NCI-H1417 treated with DMSO at 0.1 percent for 48 hours (cell line): ENCODE measurements around the gene ABCC10.

ENCODE experiments used
- DNase-seq: peaks from one replicate; lab custom pipeline; 2025; lab: John Stamatoyannopoulos, UW

ABCC10 gene

DNA sequence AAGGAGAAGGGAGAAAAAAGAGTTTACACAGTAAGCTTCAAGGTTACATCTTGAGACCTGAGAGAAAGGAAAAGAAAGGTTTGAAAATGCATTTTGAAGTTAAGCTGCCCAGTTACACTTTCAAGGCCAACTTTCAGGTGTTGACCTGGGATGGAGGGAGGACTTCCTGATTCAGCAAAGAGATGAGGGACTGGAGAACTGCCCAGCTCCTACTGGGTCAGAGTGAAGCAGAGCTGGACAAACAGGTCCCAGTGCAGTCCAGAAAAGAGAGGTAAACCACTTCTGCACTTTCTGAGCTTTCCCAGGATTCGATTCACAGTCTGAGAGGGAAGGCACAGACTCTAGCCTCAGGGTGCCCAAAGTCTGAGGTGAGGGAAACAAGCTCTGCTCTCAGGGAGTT is 44.1 kb downstream of the ABCC10 start:
- no peak for DNase-seq

DNA sequence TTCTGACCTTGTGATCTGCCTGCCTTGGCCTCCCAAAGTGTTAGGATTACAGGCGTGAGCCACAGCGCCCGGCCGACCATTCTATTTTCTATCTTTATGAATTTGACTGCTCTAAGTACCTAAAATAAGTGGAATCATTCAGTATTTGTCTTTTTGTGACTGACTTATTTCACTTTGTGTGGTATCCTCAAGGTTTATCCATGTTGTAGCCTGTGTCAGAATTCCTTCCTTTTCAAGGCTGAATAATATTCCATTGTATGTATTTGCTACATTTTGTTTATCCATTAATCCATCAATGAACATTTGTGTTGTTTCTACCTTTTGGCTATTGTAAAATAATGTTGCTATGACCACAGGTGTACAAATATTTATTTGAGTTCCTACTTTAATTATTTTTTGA is 45.2 kb downstream of the ABCC10 start:
- DNase-seq: no peak

DNA sequence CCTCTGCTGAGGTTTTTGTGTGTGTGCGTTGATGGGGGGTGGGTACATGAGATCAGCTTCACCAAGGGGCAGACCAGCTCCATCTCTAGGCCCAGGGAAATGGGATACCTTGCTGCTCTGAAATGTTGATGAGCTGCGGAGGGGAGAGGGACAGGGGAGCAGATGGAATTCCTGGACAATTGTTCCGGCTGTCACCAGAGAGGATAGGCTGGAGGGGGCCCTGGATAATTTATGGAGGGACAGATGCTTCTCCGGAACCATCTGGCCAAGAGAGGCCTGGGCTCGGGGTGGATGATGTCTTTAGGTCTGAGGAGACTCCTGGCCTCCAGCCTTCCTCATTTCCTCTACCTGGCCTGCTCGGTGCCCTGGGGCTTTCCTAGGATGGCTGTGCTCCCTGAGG is 48.2 kb downstream of the ABCC10 start:
- DNase-seq: no peak

DNA sequence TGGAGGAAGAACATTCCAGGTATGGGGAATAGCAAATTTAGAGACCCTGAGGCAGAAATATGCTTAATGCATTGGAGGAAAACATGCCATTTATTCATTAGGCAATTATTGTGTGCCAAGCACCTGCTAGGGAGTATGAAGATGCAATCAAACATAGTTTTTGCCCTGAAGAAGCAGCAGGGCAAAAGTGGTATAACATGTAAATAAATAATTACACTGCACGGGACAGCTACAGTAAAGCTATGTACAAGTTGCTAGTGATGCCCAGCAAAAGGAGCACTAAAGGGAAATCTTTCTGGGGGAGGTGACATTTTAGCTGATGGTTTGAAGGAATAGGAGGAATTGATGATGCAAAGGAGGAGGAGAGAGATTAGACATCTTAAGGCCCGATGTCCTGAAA is 49.4 kb downstream of the ABCC10 start:
- DNase-seq: no peak

DNA sequence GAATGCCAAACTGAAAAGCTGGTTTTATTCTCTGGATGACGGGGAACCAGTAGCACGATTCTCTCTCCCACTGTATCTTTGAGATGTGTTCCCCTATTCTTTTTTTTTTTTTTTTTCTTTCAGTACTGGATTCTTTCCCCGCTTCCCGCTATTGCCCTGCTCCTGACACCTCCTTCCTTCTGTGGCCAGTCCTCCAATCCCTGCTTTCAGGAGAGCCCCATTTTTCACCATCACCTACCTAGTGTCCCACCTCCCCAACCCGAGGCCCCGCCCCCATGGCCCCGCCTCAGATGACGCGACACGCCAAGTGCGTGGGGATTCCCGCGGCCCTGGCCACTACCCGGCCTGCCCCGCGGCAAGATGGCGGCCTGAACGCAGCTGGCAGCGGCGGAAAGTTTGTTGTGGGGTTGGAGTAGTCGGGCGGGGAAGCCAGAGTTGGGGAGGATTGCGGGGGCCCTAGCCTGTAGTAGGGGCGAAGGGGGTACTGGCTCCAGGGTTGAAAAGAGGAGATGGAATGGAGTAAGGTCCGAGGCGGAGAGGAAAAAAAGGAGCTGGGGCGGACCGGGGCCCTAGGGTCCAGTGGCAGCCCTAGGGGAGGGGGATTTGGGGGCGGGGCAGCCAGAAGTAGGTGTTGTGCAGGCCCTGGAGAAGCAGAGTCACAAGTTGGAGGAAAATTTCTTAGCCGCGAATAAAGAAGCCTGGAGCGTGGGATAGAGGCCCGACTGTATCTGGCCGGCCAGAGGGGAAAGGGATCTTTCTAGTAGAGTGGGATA is 50.1 kb downstream of the ABCC10 start, which contains the start of gene TJAP1:
TJAP1 (plus strand) TSS at position 336 of the 773 bp plus-strand sequence. CDS start 21,432 bp downstream, outside the sequence.
- DNase-seq: peak; percentile 40

DNA sequence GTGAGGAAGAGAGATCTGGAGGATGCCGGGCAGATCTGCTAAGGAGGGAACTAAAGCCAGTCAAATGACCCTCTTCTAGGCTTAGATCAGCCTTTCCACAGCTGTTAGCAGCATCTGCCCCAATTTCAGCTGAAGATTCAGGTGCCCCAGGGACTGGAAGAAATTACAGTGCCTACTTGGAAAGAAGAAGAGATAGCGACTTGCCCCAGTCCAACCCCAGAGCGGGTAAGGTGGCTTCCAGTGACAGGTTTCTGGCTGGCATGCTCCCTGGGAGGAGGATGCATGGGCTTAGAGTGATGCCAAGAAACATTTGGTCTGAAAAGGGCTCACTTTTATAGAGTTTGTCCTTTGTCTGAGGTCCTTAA is 50.6 kb downstream of the ABCC10 start:
- no peak for DNase-seq

DNA sequence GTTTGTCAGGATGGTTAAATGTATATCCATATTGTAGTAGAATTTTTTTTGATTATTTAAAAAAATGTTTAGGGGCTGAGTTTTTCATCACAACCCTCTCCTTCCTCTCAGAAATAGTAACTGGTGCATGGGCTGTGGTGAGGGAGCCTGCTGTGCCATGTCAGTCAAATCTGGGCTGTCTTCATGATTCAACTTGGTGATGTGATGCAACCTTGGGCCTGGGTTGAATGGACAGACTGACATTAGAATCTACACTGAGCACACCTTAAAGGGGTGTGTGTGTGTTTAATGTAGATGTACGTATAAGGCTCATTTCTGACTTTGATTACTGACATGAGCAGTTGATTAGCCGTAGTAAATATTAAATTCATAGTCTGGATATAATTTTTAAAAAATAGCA is 53.7 kb downstream of the ABCC10 start:
- no peak for DNase-seq

DNA sequence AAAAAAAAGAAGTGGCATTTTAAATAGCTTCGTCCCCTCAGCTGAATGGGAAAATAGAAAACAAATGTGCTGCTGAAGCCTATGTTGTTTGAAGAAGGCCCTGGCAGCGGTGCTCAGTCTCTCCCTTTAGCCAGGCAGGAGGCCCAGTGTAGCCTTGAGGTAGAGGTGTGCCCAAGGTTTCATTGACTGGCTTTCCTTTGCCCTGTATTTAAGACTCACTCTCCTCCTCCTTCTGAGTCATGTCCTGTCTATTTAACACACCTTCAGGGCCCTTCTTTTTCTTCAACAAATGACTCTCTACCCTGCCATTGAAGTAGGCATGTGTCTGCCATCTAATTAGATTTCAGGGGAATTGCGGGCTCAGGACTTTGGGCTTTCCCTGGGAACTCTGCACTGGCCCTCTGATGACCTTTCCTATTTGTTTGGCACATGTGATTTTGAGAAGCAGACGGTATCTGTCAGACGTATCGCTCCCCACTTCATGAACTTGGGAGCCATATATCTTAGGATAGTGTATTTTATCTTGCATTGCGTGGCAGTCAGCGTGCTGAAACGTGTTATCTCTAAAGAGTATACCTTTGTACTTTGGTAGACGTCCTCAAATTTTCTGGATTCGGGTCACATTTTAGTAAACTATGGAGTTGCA is 54.4 kb downstream of the ABCC10 start:
- DNase-seq: no peak

DNA sequence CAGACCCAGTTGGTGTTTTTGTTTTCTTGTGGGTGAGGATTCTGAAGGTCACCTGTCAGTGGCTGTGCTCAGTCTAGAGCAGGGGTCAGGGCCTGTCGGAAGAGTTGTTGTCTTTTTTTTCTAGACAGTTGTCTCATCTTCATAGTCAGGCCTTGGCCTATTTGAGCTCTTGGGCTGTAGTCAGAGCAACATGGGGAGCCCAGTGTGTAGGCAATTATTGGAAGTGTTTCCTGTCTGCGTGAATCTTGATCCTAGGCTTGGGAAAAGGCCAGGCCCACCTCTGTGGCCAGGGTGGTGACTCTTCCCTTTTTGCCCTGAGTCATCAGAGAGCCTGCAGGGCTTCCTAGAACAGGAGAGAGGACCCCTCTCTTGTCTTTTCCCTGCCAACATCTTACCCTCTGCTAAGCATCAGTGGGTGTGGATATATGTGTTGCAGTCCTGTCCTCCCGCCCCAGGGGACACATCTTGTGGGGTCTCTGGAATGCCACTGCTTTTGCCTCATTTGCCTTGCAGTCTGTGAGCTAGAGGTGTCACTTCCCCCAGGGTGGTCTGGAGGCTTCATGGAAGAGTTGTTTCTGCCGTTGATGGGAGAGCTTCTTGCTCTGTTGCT is 61.4 kb downstream of the ABCC10 start:
- no peak for DNase-seq

DNA sequence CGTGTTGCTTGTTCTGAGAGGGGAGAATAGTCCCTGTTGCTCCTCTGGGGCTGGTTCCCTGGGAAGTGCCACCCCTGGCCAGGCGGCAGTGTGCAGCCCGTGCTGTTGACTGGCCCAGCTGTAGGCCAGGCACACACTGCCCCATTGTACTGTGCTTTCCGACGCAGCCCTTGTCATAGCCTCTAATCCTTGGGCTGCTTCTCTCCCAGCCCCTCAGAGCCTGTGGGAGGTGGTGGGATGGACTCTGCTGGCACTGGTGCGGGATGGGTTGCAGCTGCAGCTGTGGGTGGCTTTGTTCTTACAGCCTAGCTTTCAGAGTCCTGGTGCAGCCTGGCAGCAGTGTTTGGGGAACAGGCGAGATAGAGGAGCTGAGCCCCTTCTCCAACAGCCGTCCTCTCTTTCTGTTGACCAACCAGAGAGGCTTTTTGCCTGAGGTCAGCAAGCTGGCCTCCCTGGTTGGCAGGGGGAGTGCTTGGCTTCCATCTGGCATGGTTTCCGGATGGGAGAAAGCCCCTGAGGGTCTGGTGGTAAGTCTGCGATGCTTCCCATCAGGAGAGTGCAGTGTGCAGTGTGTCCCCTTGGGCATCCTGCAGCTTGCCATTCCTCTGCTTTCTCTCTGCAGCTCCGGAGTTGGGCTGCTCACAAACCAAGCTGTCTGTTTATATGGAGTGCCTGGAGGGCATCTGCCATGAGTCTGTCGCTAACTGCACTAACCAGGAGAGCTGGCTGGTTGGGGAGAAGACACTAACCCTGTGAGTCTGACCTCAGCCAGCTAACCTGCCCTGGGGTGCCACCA is 62.1 kb downstream of the ABCC10 start:
- DNase-seq: no peak

DNA sequence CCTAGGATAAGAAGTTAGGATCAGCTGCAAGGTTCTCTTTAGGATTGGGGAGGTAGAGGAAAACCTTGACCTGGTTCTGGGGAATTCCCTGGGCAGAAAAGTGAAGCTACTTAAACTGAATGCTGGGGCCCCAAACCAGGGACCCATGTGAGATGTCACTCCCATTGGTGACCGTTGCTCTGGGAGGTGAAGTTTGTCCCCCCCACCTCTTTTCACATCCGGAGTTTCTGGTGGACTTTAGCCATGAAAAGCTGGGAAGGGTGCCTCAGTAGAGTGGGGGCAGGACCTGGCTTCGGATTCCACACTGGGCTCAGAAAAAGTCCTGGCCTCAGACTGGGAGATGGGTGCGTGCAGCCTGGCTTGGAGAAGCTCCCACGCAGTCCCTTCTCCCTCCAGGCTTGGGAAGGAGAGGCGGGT is 63.2 kb downstream of the ABCC10 start:
- no peak for DNase-seq

DNA sequence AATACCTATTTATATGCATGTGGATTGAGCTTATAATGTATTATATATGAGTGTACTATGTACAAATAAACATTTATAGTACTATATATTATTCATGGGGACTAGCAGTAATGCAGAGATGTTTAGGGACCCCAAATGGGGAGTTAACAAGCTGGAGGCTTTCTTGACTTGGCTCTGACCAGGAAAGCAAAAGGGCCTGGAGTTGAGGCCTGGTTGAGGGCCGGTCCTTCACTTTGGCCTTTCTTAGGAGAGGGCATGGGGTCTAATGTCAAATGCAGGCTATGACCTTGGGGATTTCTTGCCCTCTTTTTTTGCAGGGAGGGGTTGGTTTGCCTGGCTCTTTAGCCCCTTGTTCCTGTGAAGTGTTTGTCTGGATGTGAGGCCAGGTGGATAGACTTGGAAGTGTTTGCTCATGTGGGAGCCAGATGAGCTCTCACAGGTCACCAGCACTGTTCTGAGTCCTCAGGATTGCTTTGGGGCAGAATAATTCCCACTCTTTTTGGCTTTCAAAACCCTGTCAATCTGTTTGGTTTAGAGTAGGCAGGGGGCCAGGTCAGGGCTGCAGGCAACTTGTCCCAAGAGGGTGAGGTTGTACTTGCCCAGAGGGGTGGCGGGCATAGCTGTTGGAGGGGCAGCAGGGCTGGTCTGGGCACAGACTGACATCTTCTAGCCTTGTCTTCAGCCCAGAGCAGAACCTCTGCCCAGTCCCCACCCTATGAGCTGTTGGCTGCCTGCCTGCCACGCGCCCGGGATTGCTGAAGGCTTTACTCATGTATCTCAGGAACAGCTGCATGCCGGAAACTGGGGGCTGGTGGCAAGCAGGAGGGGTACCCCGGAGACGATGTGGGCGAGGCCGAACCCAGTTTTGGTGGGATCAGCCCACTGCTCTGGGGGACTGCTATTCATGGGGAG is 64.7 kb downstream of the ABCC10 start:
- DNase-seq: no peak

DNA sequence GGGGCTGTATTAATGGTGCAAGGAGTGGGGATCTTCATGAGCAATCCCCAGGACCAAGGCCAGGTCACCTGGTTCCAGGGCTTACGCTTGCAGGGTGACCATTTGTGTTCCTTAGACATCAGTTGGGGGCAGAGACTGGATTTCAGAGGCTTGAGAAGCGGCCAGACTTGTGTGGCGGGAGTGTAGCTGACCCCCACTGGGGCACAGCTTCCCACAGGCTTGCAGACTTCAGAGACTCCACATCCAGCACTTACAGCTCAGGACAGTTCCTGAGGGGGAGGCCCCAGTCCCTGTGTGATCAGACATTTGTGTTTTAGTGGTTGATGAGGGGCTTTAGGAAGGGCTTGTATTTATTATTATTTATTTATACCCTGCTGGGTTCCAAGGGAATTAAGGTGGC is 65.3 kb downstream of the ABCC10 start:
- DNase-seq: no peak

DNA sequence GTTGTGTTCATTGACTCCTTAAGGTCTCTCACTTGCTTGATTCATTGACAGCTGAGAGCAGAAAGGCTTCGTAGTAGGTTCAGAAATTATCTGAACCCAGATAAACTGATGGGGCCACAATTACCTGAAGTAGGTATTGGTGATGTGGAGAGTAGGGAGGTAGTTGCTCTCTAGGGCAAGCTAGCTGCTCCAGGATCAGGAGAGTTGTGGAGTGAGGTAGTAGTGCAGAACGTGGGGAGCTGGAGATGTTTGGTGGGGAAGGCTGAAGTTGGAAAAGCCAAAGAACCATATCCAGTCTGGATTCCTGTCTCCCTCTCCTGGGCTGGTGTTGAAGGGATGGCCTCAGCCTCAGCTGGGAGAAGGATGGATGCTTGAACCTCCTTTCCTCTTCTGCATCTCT is 65.9 kb downstream of the ABCC10 start:
- no peak for DNase-seq

DNA sequence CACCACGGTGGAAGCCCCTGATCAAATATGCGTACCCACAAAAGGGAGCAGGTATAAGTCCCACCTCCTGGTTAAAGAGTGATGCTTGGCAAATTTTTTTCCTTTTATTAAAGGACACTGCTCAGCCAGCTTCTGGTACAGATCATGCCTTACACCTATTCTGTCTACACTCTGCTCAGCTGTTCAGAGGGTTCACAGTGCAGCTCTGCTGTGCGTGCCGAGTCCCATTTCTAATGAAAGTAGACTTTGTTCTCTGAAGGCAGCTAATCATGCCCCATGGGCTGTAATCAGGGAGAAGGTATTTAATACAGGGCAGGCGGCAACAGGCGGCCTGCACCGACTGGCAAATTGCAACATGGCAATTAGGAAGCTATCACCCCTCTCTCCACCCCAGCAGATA is 66.5 kb downstream of the ABCC10 start:
- DNase-seq: no peak

DNA sequence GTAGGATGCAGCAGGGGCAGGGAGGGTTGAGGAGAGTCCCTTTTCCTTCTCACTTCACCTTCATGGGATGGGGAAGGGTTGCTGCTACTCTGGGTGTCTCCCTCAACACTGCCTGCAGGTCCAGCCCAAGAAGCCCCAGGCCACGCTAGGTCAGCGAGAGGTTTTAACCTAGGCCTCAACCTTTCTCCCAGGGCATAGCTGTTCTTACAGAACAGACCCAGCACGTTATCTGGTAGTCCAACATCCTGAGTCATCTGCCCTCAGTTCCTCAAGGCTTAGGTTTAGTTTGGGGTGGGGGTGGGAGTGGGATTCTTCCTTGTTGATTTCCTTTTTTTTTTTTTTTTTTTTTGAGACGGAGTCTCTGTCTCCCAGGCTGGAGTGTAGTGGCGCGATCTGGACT is 67.0 kb downstream of the ABCC10 start:
- DNase-seq: no peak

DNA sequence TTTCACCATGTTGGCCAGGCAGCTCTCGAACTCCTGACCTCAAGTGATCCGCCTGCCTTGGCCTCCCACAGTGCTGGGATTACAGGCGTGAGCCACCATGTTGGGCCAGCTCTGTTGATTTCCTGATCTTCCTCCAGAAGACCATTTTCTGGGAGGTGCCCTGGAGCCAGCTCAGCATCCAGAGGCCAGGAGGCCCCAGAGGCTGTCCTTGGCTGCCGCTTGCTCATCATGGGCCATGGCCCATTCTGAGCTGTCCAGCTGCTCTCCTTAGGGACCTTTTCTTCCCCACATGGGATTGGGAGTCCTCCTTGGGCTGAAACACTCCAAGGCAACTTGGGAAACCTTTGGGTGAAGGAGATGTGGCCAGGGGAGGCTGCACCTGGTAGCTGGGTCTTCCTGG is 67.4 kb downstream of the ABCC10 start:
- no peak for DNase-seq

DNA sequence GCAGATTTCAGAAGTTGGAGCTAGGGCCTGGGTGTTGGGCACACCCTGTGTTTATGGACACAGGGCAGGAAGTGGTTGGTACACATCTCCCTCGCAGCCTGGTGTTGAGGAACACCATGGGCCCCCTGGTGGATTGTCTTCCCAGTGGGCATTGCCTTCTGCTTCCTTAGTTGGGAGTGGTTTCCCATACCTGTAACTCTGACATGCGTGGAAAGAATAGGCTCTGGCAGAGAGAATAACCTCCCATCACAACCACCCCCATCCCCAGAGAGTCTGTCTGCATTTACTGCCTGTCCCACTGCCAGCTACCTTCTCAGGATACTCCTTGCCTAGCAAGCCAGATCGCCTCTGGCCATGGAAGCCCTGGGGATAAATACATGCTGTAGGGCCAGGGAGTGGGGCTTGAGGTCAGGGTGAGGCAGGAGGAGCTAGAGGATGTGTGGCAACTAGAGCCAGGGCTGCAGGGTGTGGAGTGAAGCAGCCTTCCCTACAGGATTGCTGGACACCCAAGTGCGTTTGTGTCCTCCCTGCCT is 68.1 kb downstream of the ABCC10 start:
- DNase-seq: no peak

DNA sequence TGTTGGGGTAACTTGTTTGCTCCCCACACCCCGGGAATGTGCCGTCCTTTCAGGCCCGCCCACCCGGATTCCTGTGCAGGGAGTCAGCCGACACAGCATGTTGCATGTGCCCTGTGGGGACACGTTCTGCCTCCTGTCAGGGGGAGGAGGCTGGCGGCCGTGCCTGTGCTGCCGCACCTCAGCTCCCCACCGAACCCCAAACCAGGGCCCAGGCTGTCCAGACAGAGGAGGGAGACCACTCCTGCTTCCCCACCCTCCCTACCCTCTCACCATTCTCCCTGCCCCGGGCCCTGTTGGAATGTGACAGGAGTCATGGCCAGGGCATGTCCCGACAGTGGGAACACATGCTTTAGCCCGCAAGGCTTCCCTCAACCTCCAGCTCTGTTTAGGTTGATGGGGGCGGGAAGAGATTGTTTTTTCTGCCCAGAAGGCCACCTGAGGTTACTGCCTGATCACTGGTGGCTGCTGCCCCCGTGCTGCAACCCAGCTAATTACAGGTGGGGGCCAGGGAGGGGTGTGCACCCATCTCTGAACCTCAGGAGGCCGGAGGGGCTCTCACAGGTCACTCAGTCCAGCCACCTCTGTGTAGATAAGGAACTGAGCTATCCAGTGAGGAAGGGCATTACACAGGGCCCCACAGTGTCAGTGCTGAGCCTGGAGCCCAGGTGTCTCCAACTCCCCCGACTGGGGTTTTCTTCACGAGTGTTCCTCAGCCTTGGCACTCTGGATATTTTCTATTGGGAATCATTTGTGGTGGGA is 69.2 kb downstream of the ABCC10 start:
- DNase-seq: no peak

DNA sequence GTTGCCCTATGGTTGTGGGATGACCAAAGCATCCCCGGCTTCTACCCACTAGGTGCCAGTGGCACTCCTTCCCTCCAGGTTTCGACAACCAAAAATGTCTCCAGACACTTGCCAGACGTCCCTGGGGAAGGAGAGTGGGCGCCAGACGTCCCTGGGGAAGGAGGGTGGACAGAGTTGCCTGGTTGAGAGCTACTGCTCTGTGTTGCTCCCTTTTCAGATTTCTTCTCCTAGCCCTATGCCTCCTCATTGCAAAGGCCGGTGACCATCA is 69.7 kb downstream of the ABCC10 start:
- DNase-seq: no peak

DNA sequence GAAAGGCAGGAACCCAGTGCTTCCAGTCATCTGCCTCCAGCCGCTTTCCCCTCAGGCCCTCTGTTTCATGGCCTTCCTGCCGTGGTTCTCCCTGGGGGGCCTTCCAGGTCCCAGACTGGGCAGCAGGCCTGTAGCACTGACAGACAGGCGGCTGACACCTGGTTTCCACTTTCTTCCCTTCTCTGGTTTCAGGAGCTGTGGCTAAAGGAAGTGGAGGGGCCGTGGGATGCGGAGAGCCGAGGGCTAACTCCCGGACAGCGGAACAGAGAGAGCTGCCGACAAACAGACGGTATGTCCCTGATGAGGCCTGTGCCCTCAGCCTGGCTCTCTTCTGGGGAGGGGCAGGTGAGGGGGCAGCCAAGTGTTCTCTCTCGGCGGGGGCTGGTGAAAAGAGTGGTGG is 70.3 kb downstream of the ABCC10 start:
- DNase-seq: no peak
